WTC11 (cell line): ENCODE results near the gene NOL12. TPM values are rescaled to one million over a fixed set of nuclear protein-coding genes. Genes with fewer than 3 reads are reported as not detected.
A peak's percentile ranks its signal among the peaks of the same experiment; 100 is the strongest.

Experiments used
- ATAC-seq: fragments of 200-7000 bp; cut with Tn5 transposase; 2 replicates; pipeline ENCODE4 v1.10.0; 2021; ENCODE audit warnings: mild to moderate bottlenecking, moderate library complexity
- CTCF ChIA-PET: fragments of 300-600 bp; sonication (Branson Sonifier 250); formaldehyde crosslinking; loops from one replicate; lab custom pipeline; 2021; ENCODE audit warnings: antibody characterized with exemption; lab: Charles Lee
- POLR2A ChIA-PET: fragments of 350-600 bp; sonication (Branson Sonifier 250); formaldehyde crosslinking; loops from one replicate; lab custom pipeline; 2021; ENCODE audit warnings: antibody characterized with exemption; lab: Charles Lee
- DNase-seq: peaks from one replicate; pipeline ENCODE4 v3.0.0; 2021; ENCODE audit warnings: low spot score
- H3K27ac Mint-ChIP-seq: 2 replicates; pipeline ENCODE4 v1.8.0; 2021; ENCODE audit warnings: mixed read lengths
- H3K27me3 Mint-ChIP-seq: 2 replicates; pipeline ENCODE4 v1.8.0; 2021; ENCODE audit warnings: low read depth, mild to moderate bottlenecking, moderate library complexity, mixed read lengths
- H3K36me3 Mint-ChIP-seq: 2 replicates; pipeline ENCODE4 v1.8.0; 2021; ENCODE audit warnings: mixed read lengths
- H3K4me1 Mint-ChIP-seq: 2 replicates; pipeline ENCODE4 v1.8.0; 2022; ENCODE audit warnings: mixed read lengths
- H3K4me3 Mint-ChIP-seq: 2 replicates; pipeline ENCODE4 v1.8.0; 2021; ENCODE audit warnings: mild to moderate bottlenecking, moderate library complexity, mixed read lengths
- H3K9me3 Mint-ChIP-seq: 2 replicates; pipeline ENCODE4 v1.8.0; 2021; ENCODE audit warnings: mixed read lengths
- CREM ChIP-seq: sonication (generic); formaldehyde crosslinking; IDR thresholded peaks from 2 replicates; pipeline ENCODE4 v1.8.1; 2022; ENCODE audit warnings: mild to moderate bottlenecking, missing genetic modification reagents, moderate library complexity
- FOXP1 ChIP-seq: sonication (generic); formaldehyde crosslinking; IDR thresholded peaks from 2 replicates; pipeline ENCODE4 v1.8.0; 2022; ENCODE audit warnings: missing genetic modification reagents, mild to moderate bottlenecking, moderate library complexity, borderline replicate concordance
- NR1H2 ChIP-seq: sonication (generic); formaldehyde crosslinking; IDR thresholded peaks from 2 replicates; pipeline ENCODE4 v1.9.0; 2021; ENCODE audit warnings: mild to moderate bottlenecking, moderate library complexity, missing genetic modification reagents
- NR2C2 ChIP-seq: sonication (generic); formaldehyde crosslinking; IDR thresholded peaks from 2 replicates; pipeline ENCODE4 v1.8.0; 2022; ENCODE audit warnings: mild to moderate bottlenecking, missing genetic modification reagents
- OVOL2 ChIP-seq: fragments of 250-450 bp; sonication (Bioruptor Pico); IDR thresholded peaks from 2 replicates; pipeline ENCODE4 v1.9.0; 2021; ENCODE audit warnings: mild to moderate bottlenecking, borderline replicate concordance
- RORB ChIP-seq: fragments of 250-450 bp; sonication (Bioruptor Pico); IDR thresholded peaks from 2 replicates; pipeline ENCODE4 v1.9.0; 2021; ENCODE audit warnings: mild to moderate bottlenecking
- STAT6 ChIP-seq: sonication (generic); formaldehyde crosslinking; conservative IDR thresholded peaks from 2 replicates; pipeline ENCODE4 v1.8.1; 2023; ENCODE audit warnings: mild to moderate bottlenecking, low read depth, missing genetic modification reagents, moderate library complexity
- ZBTB21 ChIP-seq: sonication (generic); formaldehyde crosslinking; IDR thresholded peaks from 2 replicates; pipeline ENCODE4 v1.8.1; 2023; ENCODE audit warnings: mild to moderate bottlenecking, missing genetic modification reagents, borderline replicate concordance
- ZMAT4 ChIP-seq: fragments of 250-450 bp; sonication (Bioruptor Pico); IDR thresholded peaks from 2 replicates; pipeline ENCODE4 v1.9.0; 2021; ENCODE audit warnings: mild to moderate bottlenecking
- ZNF121 ChIP-seq: sonication (generic); formaldehyde crosslinking; IDR thresholded peaks from 2 replicates; pipeline ENCODE4 v1.8.0; 2023; ENCODE audit warnings: missing genetic modification reagents
- ZNF219 ChIP-seq: sonication (generic); formaldehyde crosslinking; IDR thresholded peaks from 2 replicates; pipeline ENCODE4 v1.8.0; 2023; ENCODE audit warnings: missing genetic modification reagents, mild to moderate bottlenecking, borderline replicate concordance
- ZNF423 ChIP-seq: fragments of 250-450 bp; sonication (Bioruptor Pico); IDR thresholded peaks from 2 replicates; pipeline ENCODE4 v2.1.2; 2022; ENCODE audit warnings: mild to moderate bottlenecking, moderate library complexity
- total RNA-seq: library from RNA; stranded (reverse); gene quantifications from 3 replicates; pipeline ENCODE4 v1.2.3, GENCODE V29; 2021
- TF ChIP-seq, protein P1 (sequence below): fragments of 250-450 bp; sonication (Bioruptor Pico); conservative IDR thresholded peaks from 2 replicates; pipeline ENCODE4 v1.9.0; 2021; ENCODE audit warnings: mild to moderate bottlenecking
- TF ChIP-seq, protein P2 (sequence below): sonication (generic); formaldehyde crosslinking; IDR thresholded peaks from 2 replicates; pipeline ENCODE4 v1.8.1; 2023; ENCODE audit warnings: mild to moderate bottlenecking, moderate library complexity, missing genetic modification reagents
- TF ChIP-seq, protein P3 (sequence below): sonication (generic); formaldehyde crosslinking; IDR thresholded peaks from 2 replicates; pipeline ENCODE4 v1.8.0; 2023; ENCODE audit warnings: mild to moderate bottlenecking, missing genetic modification reagents

NOL12 gene
- total RNA-seq, 1 experiment from 2014 or later = 24.9 TPM

- TF ChIP-seq NR2C2 (CRISPR knock-in tag) = no peak
- TF ChIP-seq NR1H2 (CRISPR knock-in tag) = no peak
- TF ChIP-seq RORB (CRISPR knock-in tag) = no peak
- no peak for TF ChIP-seq ZMAT4
These were observed 10.8 kb downstream of the NOL12 start, which contains the start of gene TRIOBP (continued) for GRCh38 chr22:37696657-37697537.

DNA sequence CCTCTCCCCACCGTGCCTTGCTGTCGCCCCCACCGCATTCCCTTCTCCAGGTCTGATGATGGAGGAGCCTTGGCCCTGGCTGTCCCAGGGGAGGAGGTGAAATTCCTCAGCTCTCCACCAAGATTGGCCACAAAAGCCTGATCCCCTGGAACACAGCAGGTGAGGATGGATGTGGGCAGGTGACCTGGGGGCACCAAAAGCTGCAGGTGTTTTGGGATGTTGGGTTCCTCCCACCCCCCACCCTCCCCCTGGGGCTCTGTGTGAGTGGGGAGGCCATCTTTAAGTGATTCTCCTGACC lies 11.3 kb downstream of the NOL12 start:
- Mint-ChIP-seq H3K27me3 (no peaks in the 10 kb centered on the region), H3K36me3 (peaks cover 32% of the 10 kb centered on the region), H3K9me3 (no peaks in the 10 kb centered on the region), H3K27ac (no peak overlapping the region), H3K4me1 (peaks cover 11% of the 10 kb centered on the region), H3K4me3 (peak overlapping the region; percentile 96)
- ChIA-PET POLR2A (interaction anchor here (0.6 to 1.7 kb wide), 4 partner anchors 32 to 123 kb away, joined by 3 to 6 read pairs (median 4); partner anchors contain the start of gene GGA1), CTCF (interaction anchor here (0.5 to 4.2 kb wide), 19 partner anchors 12 to 225 kb away, joined by 3 to 29 read pairs (median 4); partner anchors contain the start of genes GGA1 and NOL12)
- peak; percentile 1; the same call in 1 of the 2 replicates for ATAC-seq
- DNase-seq = peak; percentile 49
- peak; percentile 76; the same call in 1 of the 2 replicates for TF ChIP-seq STAT6 (CRISPR knock-in tag)
- TF ChIP-seq, protein P1, sequence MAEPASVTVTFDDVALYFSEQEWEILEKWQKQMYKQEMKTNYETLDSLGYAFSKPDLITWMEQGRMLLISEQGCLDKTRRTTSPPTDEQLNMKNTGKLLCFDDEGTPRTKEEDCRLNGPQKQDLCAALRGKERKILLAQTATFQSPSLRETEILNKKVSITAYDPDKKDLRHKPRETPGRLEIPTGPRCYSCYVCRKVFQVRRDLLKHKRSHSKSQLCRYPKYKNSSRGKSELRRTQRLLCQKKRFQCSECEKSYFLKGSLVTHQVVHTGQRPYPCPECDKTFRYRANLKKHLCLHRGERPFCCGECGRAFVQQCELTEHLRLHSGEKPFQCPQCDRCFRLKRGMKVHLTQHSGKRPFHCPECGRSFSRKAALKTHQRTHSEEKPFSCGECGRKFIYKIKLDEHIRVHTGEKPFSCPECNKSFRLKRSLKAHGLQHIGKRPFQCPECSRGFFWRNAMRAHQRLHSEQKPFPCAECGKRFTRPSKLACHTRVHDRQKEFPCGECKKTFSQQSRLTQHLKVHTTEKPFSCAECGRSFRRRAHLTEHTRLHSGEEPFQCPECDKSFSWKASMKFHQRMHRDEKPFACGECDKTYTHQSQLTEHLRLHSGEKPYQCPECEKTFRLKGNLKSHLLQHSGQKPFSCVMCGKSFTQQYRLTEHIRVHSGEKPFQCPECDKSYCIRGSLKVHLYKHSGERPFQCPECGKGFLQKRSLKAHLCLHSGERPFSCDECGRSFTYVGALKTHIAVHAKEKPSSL = no peak
- TF ChIP-seq ZNF423 (CRISPR knock-in tag) = peak; percentile 4; the same call in 1 of the 2 replicates
- TF ChIP-seq OVOL2 (CRISPR knock-in tag) = no peak
- 0 out of 2 replicates have a peak, but pooled peaks have one; percentile 34 for TF ChIP-seq FOXP1 (CRISPR knock-in tag)
- no peak for TF ChIP-seq CREM
- TF ChIP-seq, protein P2, sequence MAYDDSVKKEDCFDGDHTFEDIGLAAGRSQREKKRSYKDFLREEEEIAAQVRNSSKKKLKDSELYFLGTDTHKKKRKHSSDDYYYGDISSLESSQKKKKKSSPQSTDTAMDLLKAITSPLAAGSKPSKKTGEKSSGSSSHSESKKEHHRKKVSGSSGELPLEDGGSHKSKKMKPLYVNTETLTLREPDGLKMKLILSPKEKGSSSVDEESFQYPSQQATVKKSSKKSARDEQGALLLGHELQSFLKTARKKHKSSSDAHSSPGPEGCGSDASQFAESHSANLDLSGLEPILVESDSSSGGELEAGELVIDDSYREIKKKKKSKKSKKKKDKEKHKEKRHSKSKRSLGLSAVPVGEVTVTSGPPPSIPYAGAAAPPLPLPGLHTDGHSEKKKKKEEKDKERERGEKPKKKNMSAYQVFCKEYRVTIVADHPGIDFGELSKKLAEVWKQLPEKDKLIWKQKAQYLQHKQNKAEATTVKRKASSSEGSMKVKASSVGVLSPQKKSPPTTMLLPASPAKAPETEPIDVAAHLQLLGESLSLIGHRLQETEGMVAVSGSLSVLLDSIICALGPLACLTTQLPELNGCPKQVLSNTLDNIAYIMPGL = 0 out of 2 replicates have a peak, but pooled peaks have one; percentile 44
- TF ChIP-seq ZNF219 (CRISPR knock-in tag) = no peak
- peak; percentile 38; the same call in 1 of the 2 replicates for TF ChIP-seq ZBTB21 (CRISPR knock-in tag)
- TF ChIP-seq ZNF121 = peak; percentile 77
- TF ChIP-seq, protein P3, sequence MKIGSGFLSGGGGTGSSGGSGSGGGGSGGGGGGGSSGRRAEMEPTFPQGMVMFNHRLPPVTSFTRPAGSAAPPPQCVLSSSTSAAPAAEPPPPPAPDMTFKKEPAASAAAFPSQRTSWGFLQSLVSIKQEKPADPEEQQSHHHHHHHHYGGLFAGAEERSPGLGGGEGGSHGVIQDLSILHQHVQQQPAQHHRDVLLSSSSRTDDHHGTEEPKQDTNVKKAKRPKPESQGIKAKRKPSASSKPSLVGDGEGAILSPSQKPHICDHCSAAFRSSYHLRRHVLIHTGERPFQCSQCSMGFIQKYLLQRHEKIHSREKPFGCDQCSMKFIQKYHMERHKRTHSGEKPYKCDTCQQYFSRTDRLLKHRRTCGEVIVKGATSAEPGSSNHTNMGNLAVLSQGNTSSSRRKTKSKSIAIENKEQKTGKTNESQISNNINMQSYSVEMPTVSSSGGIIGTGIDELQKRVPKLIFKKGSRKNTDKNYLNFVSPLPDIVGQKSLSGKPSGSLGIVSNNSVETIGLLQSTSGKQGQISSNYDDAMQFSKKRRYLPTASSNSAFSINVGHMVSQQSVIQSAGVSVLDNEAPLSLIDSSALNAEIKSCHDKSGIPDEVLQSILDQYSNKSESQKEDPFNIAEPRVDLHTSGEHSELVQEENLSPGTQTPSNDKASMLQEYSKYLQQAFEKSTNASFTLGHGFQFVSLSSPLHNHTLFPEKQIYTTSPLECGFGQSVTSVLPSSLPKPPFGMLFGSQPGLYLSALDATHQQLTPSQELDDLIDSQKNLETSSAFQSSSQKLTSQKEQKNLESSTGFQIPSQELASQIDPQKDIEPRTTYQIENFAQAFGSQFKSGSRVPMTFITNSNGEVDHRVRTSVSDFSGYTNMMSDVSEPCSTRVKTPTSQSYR (CRISPR knock-in tag) = no peak
